IPS DF 4.7 (cell line): ENCODE data around the gene MESP1.

Experiments
- DNase-seq: peaks from one replicate; pipeline ENCODE4 v3.0.0-alpha.2; 2013; ENCODE audit warnings: low spot score; ENCODE audit errors: extremely low read depth

MESP1 gene

GRCh38 chr15:89781891-89782618 lies 31.0 kb upstream of the MESP1 start:
- DNase-seq: no peak

- no peak for DNase-seq
Measured at GRCh38 chr15:89781055-89781454, 30.0 kb upstream of the MESP1 start.

DNA sequence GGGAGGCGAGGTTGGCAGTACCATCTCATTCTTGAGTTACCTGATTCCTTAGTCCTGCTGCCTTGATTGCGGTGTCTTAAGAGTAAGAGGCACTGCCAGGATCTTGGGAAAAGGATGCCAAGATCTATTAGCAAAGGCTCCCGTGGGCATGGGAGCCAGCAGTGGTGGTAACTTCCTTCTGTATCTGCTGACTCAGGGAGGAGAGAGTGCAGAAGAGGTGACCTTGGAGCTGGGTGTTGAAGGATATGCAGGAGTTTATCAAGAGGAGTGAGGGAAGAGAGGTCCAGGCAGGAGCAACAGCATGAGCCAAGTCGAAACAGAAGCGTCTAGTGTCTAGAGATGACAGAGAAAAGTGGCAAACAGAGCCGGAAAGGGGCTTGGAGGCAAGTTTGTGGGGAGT lies 29.6 kb upstream of the MESP1 start:
- DNase-seq: no peak

GRCh38 chr15:89778861-89779260 lies 27.8 kb upstream of the MESP1 start:
- no peak for DNase-seq

DNA sequence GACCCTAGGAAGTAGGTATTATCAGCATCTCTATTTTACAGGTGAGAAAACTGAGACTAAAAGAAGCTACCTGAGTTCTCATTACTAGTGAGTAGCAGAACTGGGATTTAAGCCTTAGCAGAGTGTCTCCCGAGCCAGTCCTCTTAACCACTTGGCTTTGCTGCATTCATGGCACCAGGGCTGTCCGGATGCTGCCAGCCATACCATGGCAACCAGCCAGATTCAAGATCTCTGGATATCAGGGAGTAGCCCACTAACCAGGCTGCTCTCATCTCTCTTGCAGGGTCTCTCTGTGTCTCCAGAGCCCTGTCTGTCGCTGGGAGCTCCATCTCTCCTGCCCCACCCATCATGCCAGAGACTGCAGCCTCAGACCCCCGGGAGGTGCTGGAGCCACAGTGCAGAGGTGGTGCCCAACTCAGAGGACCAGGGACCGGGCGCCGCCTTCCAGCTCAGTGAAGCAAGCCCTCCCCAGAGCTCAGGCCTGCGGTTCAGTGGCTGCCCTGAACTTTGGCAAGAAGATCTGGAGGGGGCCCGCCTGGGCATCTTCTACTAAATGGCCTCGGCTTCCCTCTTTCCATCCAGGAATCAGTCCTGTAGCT lies 26.8 kb upstream of the MESP1 start:
- DNase-seq: no peak

DNA sequence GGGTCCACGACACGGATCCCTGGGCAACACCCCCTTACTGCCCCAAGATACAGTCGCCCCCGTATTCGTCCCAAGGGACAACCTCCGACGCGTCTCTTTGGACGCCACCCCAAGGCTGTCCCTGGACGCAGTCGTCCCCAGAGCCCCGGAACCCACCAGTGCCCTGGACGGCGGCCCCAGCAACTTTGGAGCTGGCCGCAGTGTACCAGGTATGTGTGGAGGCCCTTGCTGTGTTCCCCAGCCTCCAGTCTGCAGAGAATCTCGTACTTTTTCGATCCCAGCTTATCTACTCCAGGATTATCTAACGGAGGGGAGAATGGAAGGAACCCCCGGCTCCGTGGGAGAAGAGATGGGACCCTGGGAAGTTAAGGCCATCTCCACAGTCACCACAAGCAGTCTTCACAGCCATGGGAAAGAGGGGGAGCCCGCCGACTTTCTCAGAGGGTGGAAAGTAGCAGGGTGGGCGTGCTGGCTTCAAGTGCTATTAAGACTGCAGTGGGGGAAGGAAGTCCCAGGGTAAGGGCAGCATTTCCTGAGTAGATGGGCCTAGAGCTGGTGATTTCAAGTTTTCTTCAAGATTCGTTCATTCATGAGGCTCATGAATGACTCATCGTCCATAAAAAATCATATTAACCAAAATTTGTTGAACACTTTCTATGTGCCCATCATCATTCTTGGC lies 26.2 kb upstream of the MESP1 start:
- no peak for DNase-seq

DNA sequence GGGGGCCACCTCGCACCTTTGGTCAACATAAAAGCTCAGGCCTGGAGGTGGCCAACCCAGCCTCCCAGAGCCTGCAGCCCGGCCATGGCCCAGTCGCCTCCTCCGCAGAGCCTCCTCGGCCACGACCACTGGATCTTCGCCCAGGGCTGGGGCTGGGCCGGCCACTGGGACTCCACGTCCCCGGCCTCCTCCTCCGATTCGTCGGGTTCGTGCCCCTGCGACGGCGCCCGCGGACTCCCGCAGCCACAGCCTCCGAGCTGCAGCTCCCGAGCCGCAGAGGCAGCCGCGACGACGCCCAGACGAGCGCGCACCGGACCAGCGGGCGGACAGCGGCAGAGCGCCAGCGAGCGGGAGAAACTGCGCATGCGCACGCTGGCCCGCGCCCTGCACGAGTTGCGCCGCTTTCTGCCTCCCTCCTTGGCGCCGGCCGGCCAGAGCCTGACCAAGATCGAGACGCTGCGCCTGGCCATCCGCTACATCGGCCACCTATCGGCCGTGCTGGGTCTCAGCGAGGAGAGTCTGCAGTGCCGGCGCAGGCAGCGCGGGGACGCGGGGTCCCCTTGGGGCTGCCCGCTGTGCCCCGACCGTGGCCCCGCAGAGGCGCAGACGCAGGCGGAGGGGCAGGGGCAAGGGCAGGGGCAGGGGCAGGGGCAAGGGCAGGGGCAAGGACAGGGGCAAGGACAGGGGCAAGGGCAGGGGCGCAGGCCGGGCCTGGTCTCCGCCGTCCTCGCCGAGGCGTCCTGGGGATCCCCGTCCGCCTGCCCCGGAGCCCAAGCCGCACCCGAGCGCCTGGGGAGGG lies 25.4 kb upstream of the MESP1 start, which contains the start of gene MESP2:
MESP2 (plus strand) TSS at position 59 of the 799 bp plus-strand sequence; CDS start at position 85, 26 bp downstream.
- DNase-seq: no peak

DNA sequence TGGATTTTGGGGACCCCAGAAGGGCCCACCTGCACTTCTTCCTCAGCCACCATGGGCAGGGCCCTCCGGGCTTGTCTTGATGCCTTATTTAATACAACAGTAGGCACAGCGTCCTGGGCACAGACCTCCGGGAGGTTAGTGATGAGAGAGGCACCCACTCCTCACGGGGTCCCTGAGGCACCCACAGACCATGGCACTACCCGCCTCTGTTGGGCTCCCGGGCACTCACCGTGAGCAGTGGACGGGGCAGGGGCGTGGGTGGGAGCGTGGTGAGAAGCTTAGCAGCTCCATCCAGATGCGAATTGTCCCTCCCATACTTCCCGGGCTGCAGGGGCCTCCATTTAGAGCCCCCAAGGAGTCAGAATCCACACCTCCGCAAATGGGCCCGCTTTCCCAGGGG lies 24.8 kb upstream of the MESP1 start:
- no peak for DNase-seq

DNA sequence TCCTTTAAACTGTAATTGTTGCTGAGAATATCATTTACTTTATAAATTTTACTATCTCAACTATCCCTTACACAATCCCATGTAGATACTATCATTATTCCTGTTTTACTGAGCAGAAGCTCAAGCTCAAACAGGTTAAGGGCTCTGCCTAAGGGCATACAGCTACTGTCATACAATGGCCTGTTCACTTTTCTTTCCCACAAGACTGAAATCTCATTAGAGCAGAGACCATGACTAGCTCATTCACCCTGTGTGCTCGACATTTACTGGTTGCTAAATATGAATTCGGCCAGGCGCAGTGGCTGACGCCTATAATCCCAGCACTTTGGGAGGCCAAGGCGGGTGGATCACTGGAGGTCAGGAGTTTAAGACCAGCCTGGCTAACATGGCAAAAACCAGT lies 23.4 kb upstream of the MESP1 start:
- no peak for DNase-seq

DNA sequence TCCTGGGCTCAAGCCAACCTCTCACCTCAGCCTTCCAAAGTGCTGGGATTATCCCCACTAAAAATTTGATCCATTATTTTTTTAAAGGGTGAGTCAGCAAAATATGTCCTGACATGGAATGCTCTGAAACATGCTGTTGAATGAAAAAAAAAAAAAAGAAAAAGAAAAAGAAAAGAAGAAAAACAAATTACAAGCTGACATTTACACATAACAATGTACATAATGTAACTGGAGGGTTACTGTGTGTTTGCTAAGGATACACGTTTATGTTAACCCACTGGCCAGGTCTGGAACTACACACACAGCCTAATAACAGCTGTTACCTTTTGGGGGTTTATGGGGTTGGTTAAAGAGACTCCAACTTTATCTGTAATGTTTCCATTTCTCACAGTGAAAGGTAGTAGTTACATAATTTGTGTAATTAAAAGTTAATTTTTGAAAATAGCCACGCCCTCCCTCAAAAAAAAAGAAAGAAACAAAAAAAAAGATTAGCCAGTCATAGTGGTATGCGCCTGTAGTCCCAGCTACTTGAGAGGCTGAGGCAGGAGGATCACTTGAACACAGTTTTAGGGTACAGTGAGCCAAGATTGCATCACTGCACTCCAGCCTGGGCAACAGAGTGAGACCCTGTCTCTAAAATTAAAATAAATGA lies 22.0 kb upstream of the MESP1 start:
- no peak for DNase-seq

GRCh38 chr15:89770041-89770440 lies 19.0 kb upstream of the MESP1 start:
- DNase-seq: no peak

DNA sequence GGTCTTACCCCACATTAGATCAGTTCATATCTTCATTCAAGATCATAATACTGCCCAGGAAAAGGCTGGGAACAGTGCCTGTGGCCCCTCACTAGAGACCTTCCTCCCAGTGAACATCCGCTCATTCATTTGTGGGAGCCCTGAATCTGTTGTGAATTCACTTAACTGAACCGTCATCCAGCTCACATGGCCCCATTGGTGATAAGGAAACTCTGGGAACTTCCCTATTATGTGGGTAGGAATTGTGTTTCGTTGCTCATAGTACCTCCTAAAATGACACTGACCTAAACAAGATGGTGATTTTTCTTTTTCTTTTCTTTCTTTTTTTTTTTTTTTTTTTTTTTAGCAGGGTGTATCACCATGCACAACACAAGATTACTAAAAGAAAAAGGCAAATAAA lies 18.3 kb upstream of the MESP1 start:
- DNase-seq: no peak

GRCh38 chr15:89768071-89768500 lies 17.0 kb upstream of the MESP1 start:
- no peak for DNase-seq

- DNase-seq: no peak
Measured at GRCh38 chr15:89767411-89767915, 16.4 kb upstream of the MESP1 start.

- DNase-seq: no peak
Measured at GRCh38 chr15:89766357-89767311, 15.6 kb upstream of the MESP1 start.

- no peak for DNase-seq
Measured at GRCh38 chr15:89765694-89766093, 14.6 kb upstream of the MESP1 start.

GRCh38 chr15:89761929-89762328 lies 10.9 kb upstream of the MESP1 start:
- no peak for DNase-seq

DNA sequence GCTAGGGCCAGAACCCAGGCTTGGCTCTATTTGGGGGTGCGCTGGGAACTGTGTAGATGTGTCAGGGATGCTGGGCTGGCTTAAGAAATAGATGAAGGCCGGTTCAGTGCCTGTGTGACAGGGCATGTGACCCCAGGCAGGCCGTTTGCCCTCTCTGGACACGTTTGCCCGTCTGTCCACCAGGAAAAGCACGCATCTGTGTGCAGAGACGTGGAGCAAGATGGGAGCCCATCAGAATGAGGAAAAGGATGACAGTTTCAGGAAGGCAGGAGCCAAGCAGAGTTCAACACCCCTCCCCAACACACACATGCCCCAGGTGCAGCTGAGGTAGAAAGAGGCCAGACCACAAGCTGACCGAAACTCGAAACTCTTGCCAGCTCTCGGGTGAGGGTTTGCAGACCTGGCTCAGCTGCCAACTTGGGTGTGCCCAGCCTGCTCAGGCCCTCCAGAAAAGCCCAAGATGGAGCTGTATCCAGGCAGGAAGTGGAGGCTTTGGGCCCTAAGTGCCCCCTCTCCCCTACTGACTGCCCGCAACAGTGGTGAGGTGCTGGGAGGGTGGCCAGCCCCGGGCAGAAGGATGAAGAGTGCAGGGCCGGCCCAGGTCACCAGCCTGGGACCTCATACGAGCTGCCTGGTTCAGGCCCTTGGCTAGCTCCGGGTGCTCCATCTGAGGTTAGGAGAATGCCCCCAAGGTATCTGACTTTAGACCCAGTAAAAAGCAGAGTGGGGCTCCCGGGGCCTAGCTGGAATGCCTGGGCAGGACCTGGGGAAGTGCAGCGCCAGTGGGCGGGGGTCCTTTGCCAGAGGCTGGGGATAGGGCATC lies 10.2 kb upstream of the MESP1 start:
- DNase-seq: no peak
